SJSA1 (cell line): ENCODE results near the gene HMGN3. TPM values are rescaled to one million over a fixed set of nuclear protein-coding genes. Genes with fewer than 3 reads are reported as not detected.

Experiments
- DNase-seq, 2 experiments: peaks; one replicate each; pipeline ENCODE4 v3.0.0-alpha.2; 2015 to 2020; ENCODE audit warnings: low spot score in 2 of 2, low read depth in 1 of 2
- H3K27ac ChIP-seq: fragments of 250-450 bp; sonication (Bioruptor Pico); 2 replicates; pipeline ENCODE4 v1.5.1; 2020; ENCODE audit warnings: mild to moderate bottlenecking, moderate library complexity
- H3K27me3 ChIP-seq: fragments of 250-450 bp; sonication (Bioruptor Pico); replicated peaks from 2 replicates; pipeline ENCODE4 v1.5.1; 2020; ENCODE audit warnings: mild to moderate bottlenecking, moderate library complexity
- H3K36me3 ChIP-seq: fragments of 250-450 bp; sonication (Bioruptor Pico); 2 replicates; pipeline ENCODE4 v1.5.1; 2020; ENCODE audit warnings: mild to moderate bottlenecking
- H3K4me1 ChIP-seq: fragments of 250-450 bp; sonication (Bioruptor Pico); replicated peaks from 2 replicates; pipeline ENCODE4 v1.6.1; 2021; ENCODE audit warnings: mild to moderate bottlenecking
- H3K4me3 ChIP-seq: fragments of 250-450 bp; sonication (Bioruptor Pico); 2 replicates; pipeline ENCODE4 v1.5.1; 2020; ENCODE audit warnings: mild to moderate bottlenecking
- H3K9me3 ChIP-seq: fragments of 250-450 bp; sonication (Bioruptor Pico); replicated peaks from 2 replicates; pipeline ENCODE4 v1.5.1; 2020; ENCODE audit warnings: mild to moderate bottlenecking
- total RNA-seq: library from RNA; depleted of rRNA; stranded (reverse); fragments of >200 nt; shearing (Covaris generic); gene quantifications from 2 replicates; pipeline ENCODE4 v1.2.3, GENCODE V29; 2014

Gene HMGN3
- total RNA-seq, 1 experiment from 2014 or later: 191 TPM

DNA sequence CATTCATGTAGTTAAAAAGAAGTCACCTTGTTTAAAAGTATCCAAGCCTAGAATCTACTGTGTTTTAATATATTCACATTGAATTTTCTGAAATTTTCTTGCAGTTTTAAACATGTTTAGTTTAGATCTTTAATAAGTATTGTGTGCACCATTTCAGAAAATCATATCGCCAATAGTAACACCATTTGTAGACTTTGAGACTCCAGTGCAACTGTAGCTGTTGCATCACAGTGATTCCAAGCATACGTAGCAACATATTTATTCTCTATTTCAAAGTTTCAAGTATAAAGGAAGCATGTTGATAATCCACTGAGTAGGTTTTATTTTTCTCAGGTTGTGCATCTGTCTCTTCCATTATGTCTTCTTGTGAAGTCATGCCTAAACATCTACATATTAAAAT, 46.4 kb downstream of the HMGN3 start:
- Histone ChIP-seq H3K9me3 (no peaks in the 10 kb centered on the region), H3K4me3 (no peak overlapping the region), H3K4me1 (no peaks in the 10 kb centered on the region), H3K36me3 (no peaks in the 10 kb centered on the region), H3K27ac (no peak overlapping the region), H3K27me3 (no peaks in the 10 kb centered on the region; the same call in none of the 2 replicates)
- no peak for DNase-seq

DNA sequence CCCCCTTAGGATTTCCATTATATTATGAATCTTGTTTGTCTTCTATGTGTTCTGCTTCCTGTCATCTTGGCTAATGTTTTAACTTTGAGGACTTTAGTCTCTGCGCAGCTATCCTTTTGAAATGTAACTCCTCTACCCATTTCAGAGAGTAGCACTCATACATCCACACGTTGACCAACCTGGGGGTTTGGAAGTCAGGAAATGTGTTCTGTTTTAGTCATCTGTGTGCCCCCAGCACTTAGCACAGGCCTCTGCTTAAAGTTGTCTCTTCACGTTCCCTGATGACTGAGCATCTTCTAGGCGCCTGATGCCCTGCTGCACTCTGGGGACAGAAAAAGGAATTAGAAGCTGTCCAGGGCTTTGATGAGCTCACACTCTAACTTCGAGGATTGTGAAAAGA, 47.9 kb downstream of the HMGN3 start:
- no peaks in the 10 kb centered on the region for H3K36me3 ChIP-seq
- no peak overlapping the region for H3K4me3 ChIP-seq
- H3K4me1 ChIP-seq: no peaks in the 10 kb centered on the region
- H3K27me3 ChIP-seq: no peaks in the 10 kb centered on the region; the same call in none of the 2 replicates
- no peaks in the 10 kb centered on the region for H3K9me3 ChIP-seq
- no peak overlapping the region for H3K27ac ChIP-seq
- DNase-seq: no peak

DNA sequence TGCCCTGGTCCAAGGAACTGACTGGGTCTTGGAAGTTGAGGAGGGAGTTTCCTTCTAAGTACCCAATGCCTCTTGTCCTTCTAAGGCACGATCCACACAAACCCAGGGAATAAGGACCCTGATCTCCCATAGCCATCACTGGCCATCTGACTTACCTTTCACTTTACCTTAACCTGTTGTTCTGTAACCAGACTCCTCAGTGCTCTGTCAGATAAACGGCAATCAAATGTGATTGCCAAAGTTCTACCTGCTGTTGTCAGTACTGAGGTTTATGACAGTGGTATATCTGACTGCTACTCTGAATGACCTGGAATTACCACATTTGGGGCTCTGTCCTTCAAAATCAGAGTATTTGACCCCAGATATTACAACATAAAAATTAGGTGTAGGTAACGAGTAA, 49.8 kb downstream of the HMGN3 start:
- Histone ChIP-seq H3K36me3 (no peaks in the 10 kb centered on the region), H3K4me3 (no peak overlapping the region), H3K27ac (no peak overlapping the region), H3K4me1 (no peaks in the 10 kb centered on the region), H3K27me3 (no peaks in the 10 kb centered on the region; the same call in none of the 2 replicates), H3K9me3 (no peaks in the 10 kb centered on the region)
- DNase-seq: no peak

DNA sequence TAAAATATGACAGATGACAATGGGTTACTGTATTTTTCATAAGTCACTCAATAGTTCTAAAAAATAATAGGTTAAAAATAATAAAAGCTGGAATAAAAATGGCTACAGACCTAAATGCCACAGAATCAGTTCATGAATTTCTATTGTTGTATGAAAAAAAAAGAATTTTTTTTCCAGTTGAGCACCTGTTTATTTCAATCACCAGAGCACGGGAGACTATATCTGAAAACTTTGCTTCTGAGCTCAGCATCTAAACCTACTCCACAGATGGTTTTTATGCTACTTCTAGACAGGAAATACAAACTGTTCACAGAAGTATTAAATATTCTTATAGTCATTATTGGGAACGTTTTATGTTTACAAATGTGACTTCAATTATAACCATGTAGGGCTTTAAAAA, 50.4 kb downstream of the HMGN3 start:
- no peak for DNase-seq
- no peak overlapping the region for H3K27ac ChIP-seq
- no peaks in the 10 kb centered on the region; the same call in none of the 2 replicates for H3K27me3 ChIP-seq
- H3K36me3 ChIP-seq: no peaks in the 10 kb centered on the region
- no peaks in the 10 kb centered on the region for H3K4me1 ChIP-seq
- no peaks in the 10 kb centered on the region for H3K9me3 ChIP-seq
- H3K4me3 ChIP-seq: no peak overlapping the region

- H3K27me3 ChIP-seq: no peaks in the 10 kb centered on the region; the same call in 1 of the 2 replicates
- H3K4me1 ChIP-seq: no peaks in the 10 kb centered on the region
- H3K27ac ChIP-seq: no peak overlapping the region
- H3K36me3 ChIP-seq: no peaks in the 10 kb centered on the region
- no peak for DNase-seq
- no peak overlapping the region for H3K4me3 ChIP-seq
- H3K9me3 ChIP-seq: no peaks in the 10 kb centered on the region
Measured at GRCh38 chr6:79180052-79180451, 54.4 kb downstream of the HMGN3 start.

DNA sequence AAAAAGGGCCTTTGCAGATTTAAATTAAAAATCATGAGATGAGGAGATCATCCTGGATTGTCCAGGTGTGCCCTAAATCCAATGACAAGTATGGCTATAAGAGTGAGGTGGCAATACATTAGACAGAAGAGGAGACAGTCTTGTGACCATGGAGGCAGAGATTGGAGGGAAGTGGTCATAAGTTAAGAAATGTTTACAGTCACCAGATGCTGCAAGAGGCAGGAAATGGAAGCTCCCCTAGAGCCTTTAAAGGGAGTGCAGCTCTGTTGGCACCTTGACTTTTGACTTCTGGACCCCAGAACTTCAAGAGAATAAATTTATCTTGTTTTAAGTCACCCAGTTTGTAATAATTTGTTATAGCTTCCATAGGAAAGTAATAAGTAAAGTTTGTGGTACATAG, 61.1 kb downstream of the HMGN3 start:
- no peak overlapping the region for H3K27ac ChIP-seq
- no peak for DNase-seq
- no peaks in the 10 kb centered on the region for H3K27me3 ChIP-seq
- no peaks in the 10 kb centered on the region for H3K36me3 ChIP-seq
- no peak overlapping the region for H3K4me3 ChIP-seq
- no peaks in the 10 kb centered on the region for H3K4me1 ChIP-seq
- no peaks in the 10 kb centered on the region for H3K9me3 ChIP-seq

DNA sequence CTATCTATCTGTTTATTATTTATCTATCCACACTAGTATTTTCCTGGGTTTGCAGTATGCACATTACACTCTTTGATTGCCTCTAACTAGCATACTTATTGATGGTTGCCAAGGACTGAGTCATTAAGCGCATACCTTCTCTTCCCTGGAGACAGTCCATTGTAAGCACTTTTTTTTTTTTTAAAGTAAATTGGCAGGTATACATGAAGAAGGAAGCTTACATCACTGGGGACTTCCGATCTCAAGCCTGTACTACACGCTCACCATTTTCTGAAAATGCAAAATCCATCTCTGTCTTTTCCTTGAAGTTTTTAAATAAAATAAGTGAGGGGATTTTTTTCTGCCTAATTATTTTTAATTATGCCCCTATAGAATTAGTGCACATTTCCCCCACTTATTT, 63.5 kb downstream of the HMGN3 start:
- no peaks in the 10 kb centered on the region for H3K9me3 ChIP-seq
- H3K27ac ChIP-seq: no peak overlapping the region
- no peak for DNase-seq
- no peaks in the 10 kb centered on the region for H3K27me3 ChIP-seq
- no peaks in the 10 kb centered on the region for H3K36me3 ChIP-seq
- no peaks in the 10 kb centered on the region for H3K4me1 ChIP-seq
- no peak overlapping the region for H3K4me3 ChIP-seq

DNA sequence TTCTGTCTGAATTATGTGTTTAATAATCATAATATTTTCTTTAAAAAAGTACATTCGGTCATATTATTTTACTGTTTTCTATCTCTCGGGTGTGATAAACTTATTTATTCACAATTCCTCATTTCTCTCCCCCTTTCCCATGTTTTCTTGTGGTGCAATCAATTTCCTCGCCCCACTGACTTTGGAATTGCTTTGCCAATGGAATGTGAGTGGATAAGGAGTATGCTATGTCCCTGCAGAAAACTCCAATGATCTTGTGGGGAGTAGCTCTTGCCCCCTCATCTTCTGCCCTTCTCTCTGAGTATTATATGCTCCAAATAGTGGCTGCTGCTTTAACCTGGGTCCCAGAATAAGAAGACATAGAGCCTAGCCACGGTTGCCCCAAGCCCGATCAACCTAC, 64.1 kb downstream of the HMGN3 start:
- no peaks in the 10 kb centered on the region for H3K9me3 ChIP-seq
- no peak overlapping the region for H3K27ac ChIP-seq
- no peaks in the 10 kb centered on the region for H3K4me1 ChIP-seq
- no peaks in the 10 kb centered on the region for H3K27me3 ChIP-seq
- H3K36me3 ChIP-seq: no peaks in the 10 kb centered on the region
- no peak for DNase-seq
- H3K4me3 ChIP-seq: no peak overlapping the region

DNA sequence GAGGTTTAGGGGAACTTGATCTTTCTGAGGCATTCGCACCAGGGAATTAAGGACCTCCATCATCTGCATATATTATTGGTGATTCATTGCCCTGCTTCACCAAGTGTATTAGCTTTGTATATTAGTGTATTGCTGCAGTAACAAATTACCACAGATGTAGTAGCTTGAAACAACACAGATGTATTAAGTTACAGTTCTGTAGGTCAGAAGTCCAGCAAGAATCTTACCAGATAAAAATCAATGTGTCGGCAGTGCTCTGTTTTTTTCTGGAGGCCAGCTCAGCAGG, 65.8 kb downstream of the HMGN3 start:
- no peak overlapping the region for H3K27ac ChIP-seq
- DNase-seq: no peak
- H3K36me3 ChIP-seq: no peaks in the 10 kb centered on the region
- no peaks in the 10 kb centered on the region for H3K4me1 ChIP-seq
- H3K4me3 ChIP-seq: no peak overlapping the region
- no peaks in the 10 kb centered on the region for H3K27me3 ChIP-seq
- no peaks in the 10 kb centered on the region for H3K9me3 ChIP-seq

DNA sequence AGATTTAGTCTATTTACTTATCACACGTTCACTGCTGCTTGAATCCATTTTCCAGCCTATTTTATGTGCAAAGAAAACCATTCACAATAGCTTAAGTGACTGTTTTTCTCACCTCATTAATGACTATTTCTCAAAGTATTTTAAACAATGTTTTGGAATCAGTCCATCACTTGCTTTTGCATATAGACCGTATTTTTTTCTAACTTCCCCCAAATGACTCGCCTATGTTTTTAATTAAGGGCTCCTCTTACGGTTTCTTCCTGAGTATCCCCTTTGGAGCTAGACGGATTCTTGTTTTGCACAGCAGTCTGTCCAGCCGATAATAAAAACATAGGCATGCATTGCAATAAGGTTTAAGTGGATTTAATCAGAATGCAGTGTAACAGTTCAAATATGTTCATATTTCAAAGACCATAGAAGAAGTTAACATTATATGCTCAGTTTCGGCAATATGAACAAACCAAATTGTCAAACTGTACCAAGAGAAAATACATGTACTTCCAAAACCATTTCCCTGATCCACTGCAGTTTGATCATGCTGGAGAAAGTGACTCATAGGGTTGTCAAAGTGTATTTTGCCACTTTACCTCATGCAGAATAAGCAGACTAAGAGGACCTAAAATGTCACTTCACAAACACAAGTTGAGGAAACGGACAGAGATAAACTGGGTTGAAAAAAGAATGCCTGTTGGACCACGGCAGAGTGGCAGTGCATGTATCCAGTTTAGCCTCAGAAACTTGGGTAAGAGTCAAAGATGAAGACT, 66.4 kb downstream of the HMGN3 start:
- no peak overlapping the region for H3K27ac ChIP-seq
- no peak for DNase-seq
- H3K4me3 ChIP-seq: no peak overlapping the region
- H3K9me3 ChIP-seq: no peaks in the 10 kb centered on the region
- H3K4me1 ChIP-seq: no peaks in the 10 kb centered on the region
- H3K36me3 ChIP-seq: no peaks in the 10 kb centered on the region
- no peaks in the 10 kb centered on the region for H3K27me3 ChIP-seq

GRCh38 chr6:79159846-79160245, 74.6 kb downstream of the HMGN3 start:
- H3K27ac ChIP-seq: no peak overlapping the region
- H3K27me3 ChIP-seq: no peaks in the 10 kb centered on the region
- no peaks in the 10 kb centered on the region for H3K36me3 ChIP-seq
- no peak for DNase-seq
- H3K9me3 ChIP-seq: no peaks in the 10 kb centered on the region
- H3K4me3 ChIP-seq: no peak overlapping the region
- no peaks in the 10 kb centered on the region for H3K4me1 ChIP-seq

DNA sequence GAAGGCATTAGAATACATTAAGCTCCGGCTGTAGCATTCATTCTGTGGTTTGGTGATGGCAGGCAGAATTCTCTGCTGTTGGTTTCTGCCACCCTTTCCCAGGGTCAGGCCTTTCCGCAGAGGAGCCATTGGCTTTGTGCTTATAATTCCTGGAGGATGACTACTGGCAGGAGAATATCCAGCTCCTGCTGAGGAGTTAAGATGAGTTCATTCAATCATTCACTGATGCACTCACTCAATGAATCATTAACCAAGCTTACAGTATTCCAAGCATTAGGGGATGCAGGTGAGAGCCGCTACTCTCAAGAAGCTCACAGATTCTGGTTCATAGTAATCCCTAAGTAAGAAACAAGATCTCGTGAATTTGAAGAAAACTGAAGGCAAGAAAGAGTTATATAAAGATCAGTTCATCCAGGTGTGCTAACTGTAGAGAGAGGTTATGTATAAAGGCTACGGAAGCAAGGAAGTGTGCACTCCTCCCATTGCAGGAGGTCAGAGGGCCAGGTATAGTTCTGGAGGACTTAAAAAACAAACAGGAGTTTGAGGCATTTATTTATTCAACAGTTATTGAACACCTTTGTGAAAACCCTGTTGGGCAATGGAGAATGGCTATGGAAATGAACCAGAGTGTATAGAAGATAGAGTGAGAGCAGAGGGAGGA, 75.5 kb downstream of the HMGN3 start:
- Histone ChIP-seq H3K27ac (no peak overlapping the region), H3K4me3 (no peak overlapping the region), H3K36me3 (no peaks in the 10 kb centered on the region), H3K4me1 (no peaks in the 10 kb centered on the region), H3K9me3 (no peaks in the 10 kb centered on the region), H3K27me3 (no peaks in the 10 kb centered on the region)
- no peak for DNase-seq

- no peaks in the 10 kb centered on the region for H3K36me3 ChIP-seq
- H3K9me3 ChIP-seq: no peaks in the 10 kb centered on the region
- no peaks in the 10 kb centered on the region for H3K27me3 ChIP-seq
- no peak overlapping the region for H3K27ac ChIP-seq
- no peak for DNase-seq
- H3K4me3 ChIP-seq: no peak overlapping the region
- H3K4me1 ChIP-seq: no peaks in the 10 kb centered on the region
Measured at GRCh38 chr6:79157961-79158644, 76.4 kb downstream of the HMGN3 start.

GRCh38 chr6:79152269-79152737, 82.2 kb downstream of the HMGN3 start:
- no peak for DNase-seq
- Histone ChIP-seq H3K9me3 (no peaks in the 10 kb centered on the region), H3K27ac (no peak overlapping the region), H3K36me3 (no peaks in the 10 kb centered on the region), H3K4me3 (no peak overlapping the region), H3K27me3 (peaks cover 2% of the 10 kb centered on the region; the same call in 1 of the 2 replicates), H3K4me1 (no peaks in the 10 kb centered on the region)
